NT2/D1 (cell line): ENCODE data around the gene CHST8.

ENCODE experiments used
- SUZ12 ChIP-seq: IDR thresholded peaks from 2 replicates; pipeline ENCODE4 v1.6.1; 2011; ENCODE audit not compliant: insufficient read length, insufficient read depth; ENCODE audit errors: extremely low read depth
- YY1 ChIP-seq: IDR thresholded peaks from 2 replicates; pipeline ENCODE4 v1.6.1; 2011; ENCODE audit not compliant: insufficient read length, insufficient read depth

GRCh38 chr19:33772102-33772857 lies 150.5 kb downstream of the CHST8 start:
- no peak for TF ChIP-seq SUZ12
- TF ChIP-seq YY1: no peak
